WI38 (cell line): ENCODE measurements around the gene STK25.

ENCODE experiments used
- H3K4me3 ChIP-seq: 2 replicates; pipeline ENCODE4 v1.5.1; 2011; ENCODE audit warnings: low read depth, mild to moderate bottlenecking, control low read depth, low read length
- TF ChIP-seq, protein P1 (sequence below): IDR thresholded peaks from 2 replicates; pipeline ENCODE4 v1.5.1; 2012; ENCODE audit warnings: low read depth, mild to moderate bottlenecking, control low read depth, low read length

STK25 gene

DNA sequence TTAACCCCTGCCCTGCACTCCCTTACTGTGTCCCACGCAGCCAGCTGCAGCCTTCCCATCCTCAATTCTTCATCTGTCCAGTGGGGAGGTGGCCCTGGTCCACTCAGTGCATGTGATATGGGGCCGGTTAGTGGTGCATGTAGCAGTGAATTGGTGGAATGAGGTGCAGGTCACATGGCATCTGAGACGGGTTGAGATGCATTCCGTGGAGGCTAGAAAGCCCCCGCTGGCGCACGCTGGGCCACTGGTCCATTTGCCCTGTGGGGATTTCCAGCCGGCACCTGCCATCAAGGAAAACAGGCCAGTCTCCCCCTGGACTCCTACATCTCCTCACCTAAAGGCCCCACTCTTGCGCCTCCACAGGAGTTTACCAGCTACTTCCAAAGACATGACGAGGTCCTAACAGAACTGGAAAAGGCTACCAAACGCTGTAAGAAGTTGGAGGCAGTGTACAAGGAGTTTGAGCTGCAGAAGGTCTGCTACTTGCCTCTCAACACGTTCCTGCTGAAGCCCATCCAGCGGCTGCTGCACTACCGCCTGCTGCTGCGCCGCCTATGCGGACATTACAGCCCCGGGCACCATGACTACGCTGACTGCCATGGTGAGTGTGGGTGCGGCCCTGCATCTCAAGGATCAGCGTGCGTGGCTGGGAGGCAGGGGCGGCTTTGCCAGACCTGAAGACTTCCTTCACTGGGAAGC, 40.5 kb downstream of the STK25 start:
- TF ChIP-seq, protein P1, sequence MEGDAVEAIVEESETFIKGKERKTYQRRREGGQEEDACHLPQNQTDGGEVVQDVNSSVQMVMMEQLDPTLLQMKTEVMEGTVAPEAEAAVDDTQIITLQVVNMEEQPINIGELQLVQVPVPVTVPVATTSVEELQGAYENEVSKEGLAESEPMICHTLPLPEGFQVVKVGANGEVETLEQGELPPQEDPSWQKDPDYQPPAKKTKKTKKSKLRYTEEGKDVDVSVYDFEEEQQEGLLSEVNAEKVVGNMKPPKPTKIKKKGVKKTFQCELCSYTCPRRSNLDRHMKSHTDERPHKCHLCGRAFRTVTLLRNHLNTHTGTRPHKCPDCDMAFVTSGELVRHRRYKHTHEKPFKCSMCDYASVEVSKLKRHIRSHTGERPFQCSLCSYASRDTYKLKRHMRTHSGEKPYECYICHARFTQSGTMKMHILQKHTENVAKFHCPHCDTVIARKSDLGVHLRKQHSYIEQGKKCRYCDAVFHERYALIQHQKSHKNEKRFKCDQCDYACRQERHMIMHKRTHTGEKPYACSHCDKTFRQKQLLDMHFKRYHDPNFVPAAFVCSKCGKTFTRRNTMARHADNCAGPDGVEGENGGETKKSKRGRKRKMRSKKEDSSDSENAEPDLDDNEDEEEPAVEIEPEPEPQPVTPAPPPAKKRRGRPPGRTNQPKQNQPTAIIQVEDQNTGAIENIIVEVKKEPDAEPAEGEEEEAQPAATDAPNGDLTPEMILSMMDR, result no peak
- H3K4me3 ChIP-seq, result no peak overlapping the region

DNA sequence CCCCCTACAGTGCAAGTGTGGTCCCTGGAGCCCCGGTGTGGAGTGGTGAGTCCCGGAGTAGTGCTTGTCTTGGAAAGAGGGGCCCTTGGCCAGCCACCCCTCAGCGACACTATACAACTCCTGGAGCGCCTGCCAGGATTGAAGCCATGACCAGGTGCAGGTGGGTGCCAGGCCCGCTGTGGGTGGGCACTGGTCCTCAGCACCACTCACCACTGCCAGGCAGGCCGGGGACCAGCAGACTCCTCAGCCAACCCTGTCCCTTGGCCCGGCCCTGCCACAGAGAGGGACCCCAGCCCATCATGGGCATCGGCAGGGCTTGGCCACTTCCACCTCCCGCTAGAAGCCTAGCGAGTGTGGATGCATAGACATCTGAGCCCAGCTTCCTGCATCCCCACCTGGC, 42.2 kb downstream of the STK25 start:
- TF ChIP-seq, protein P1, result no peak
- H3K4me3 ChIP-seq, result no peak overlapping the region

DNA sequence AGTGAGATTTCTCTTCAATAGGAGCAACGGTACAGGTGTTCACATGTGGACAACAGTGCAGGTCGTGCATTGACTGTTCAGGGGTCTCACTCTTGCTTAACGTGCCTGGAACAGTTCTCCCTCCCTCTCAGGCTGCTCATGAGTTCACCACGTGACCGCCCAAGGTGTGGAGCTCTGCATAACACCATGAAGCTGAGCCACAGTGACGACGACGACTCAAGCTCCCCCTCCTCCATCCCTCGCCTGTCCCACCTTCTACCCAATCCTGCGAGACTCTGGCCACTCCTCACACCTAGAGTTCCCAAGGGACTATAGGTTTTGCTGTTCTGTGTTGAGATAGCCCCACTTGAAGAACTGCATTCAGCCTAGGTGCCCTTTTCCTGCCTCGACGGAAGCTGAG, 42.8 kb downstream of the STK25 start:
- H3K4me3 ChIP-seq, result no peak overlapping the region
- TF ChIP-seq, protein P1, result no peak

DNA sequence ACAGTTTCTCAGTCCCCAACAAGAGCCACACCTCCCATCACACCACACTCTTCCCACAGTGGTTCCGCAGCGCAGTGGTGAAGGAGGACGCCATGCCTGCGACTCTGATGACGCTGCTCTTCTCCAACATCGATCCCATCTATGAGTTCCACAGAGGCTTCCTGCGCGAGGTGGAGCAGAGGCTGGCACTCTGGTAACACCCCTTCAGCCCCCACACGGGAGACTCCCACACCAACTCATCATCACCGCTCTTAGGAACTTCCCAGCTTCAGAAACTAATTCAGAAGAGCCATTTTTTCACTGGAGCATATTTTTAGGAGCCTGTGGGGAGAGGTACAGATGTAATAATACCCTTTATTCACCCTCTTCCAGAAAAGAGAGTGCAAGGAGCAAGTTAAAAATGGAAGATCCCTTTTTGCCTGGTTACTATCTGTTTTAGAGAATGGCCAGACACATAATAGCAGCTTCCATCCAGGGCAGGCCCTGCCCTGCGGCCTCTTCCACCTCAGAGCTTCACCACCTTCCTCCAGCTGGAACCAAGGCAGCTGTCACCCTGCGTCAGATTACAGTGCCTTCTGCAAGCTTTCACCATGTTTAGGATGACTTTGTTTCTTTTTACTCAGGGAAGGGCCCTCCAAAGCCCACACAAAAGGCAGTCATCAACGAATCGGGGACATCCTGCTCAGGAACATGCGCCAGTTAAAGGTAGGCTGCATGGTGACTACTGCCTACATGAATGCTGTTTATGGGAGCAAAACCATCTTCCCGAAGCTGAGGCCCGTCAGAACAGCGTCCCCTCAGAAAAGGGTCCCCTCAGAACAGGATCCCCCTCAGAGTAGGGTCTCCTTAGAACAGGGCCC, 44.9 kb downstream of the STK25 start:
- no peak overlapping the region for H3K4me3 ChIP-seq
- TF ChIP-seq, protein P1, result no peak

DNA sequence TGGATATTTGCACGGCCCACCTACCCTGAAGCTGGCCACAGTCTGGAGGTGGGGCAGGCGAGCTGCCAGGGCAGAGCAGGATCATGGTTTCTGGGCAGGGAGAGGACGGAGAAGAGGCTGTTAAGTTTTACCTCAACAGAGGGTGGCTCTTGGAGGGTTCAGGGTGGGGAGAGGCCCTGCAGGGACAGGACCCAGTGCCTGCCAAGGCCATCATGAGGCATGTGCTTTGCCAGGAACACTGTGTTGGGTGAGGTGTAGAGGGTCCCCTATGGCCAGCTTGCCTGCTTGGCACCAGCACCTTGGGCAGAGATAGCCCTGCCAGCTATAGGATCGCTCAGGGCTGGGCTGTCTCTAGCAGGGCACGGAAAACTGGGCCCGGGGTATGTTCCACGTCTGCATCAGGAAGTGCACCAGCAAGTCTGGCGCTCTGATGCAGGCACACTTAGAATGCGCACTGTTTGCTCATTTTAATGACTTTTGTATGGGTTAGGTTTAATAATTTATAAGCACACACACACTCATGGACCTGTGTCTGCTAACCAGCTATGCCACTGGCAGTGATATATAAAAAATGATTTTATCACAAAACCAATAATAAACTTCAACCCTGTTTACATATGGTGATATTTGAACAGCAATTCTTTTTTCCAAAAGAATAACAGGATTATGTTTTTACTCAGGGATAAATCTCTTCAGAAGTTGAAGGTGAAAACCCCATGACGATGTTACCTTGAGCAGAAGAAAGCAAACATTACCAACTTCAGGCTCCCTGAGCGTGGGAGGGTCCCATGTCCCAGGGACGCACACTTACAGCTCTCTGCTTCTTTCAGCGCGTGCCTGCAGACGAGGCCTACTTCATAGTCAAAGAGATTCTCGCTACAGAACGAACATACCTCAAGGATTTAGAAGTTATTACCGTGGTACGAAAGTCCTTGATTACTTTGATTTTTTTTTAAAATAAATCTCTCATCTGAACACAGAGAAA, 46.4 kb downstream of the STK25 start:
- H3K4me3 ChIP-seq, result no peak overlapping the region
- TF ChIP-seq, protein P1, result no peak

DNA sequence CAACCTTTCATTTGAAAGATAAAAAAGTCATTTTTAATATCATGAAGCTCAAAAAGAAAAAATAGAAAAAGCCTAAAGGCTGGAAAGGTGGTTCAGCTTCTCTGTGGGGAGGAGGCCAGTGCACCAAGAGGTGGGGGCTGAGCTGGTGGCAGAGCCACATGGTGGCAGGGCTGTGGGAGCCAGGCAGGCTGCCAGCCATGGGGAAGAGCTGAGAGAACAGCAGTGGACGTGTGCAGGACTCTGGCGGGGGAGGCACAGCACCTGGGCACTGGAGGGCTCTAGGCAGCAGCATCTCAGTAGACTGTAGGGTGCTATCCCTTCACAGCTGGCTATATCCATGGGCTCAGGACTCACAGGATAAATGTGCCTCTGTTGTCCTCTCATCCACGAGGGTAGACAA, 47.8 kb downstream of the STK25 start:
- no peak overlapping the region for H3K4me3 ChIP-seq
- TF ChIP-seq, protein P1, result no peak
